Thyroid gland (tissue), 4 donors: ENCODE results near the gene IQGAP2. TPM values are rescaled to one million over a fixed set of nuclear protein-coding genes. Genes with fewer than 3 reads are reported as not detected.

ENCODE experiments used
- DNase-seq, 2 donors: peaks; one replicate each; pipeline ENCODE4 v3.0.0-alpha.2; 2019
- H3K27ac ChIP-seq, 3 donors: fragments of 200-600 bp; sonication (generic); 1 replicate in 2 of 3; 2 replicates in 1 of 3; pipeline ENCODE4 v1.5.1; 2016 to 2019; ENCODE audit warnings: mild to moderate bottlenecking in 1 of 3, moderate library complexity in 1 of 3
- H3K27me3 ChIP-seq: fragments of 200-600 bp; sonication (generic); one replicate; pipeline ENCODE4 v1.5.1; 2019
- H3K36me3 ChIP-seq, 2 donors: fragments of 200-600 bp; sonication (generic); one replicate each; pipeline ENCODE4 v1.5.1; 2016 to 2019
- H3K4me1 ChIP-seq, 2 donors: fragments of 200-600 bp; sonication (generic); one replicate each; pipeline ENCODE4 v1.5.1; 2017 to 2019
- H3K4me3 ChIP-seq, 3 donors: fragments of 200-600 bp; sonication (generic); replicated peaks in 1 of 3; 1 replicate in 2 of 3; 2 replicates in 1 of 3; pipeline ENCODE4 v1.5.1; 2016; ENCODE audit warnings: mild to moderate bottlenecking in 1 of 3
- H3K9me3 ChIP-seq: fragments of 200-600 bp; sonication (generic); one replicate; pipeline ENCODE4 v1.5.1; 2017
- CTCF ChIP-seq, 6 experiments: fragments of 200-600 bp in 3 of 6; fragments of 450-650 bp in 3 of 6; sonication (generic) in 3 of 6; IDR thresholded peaks; one replicate each; pipeline ENCODE4 v1.5.1; 2016 to 2019; ENCODE audit warnings: antibody characterized with exemption in 6 of 6, mild to moderate bottlenecking in 2 of 6, inconsistent platforms in 1 of 6, moderate library complexity in 1 of 6
- POLR2A ChIP-seq, 2 donors: fragments of 450-650 bp; IDR thresholded peaks; one replicate each; pipeline ENCODE4 v1.6.1; 2017; ENCODE audit warnings: antibody characterized with exemption in 2 of 2, mild to moderate bottlenecking in 2 of 2, moderate library complexity in 1 of 2
- WGBS, 2 donors: methylation state at CpG; one replicate each; pipeline ENCODE4 v1.1.5; 2017; 5-methylcytosine and 5-hydroxymethylcytosine counted together
- intact Hi-C: fragments of 100-400 bp; cut with DNase I; formaldehyde crosslinking; loops from one replicate; pipeline ENCODE4 v1.15.1; 2023
- total RNA-seq, 4 donors: library from RNA; depleted of rRNA; stranded (reverse); fragments of >200 nt; gene quantifications; one replicate each; pipeline ENCODE4 v1.2.3, GENCODE V29; 2016

Gene IQGAP2
- total RNA-seq, 4 donors from 2014 or later: 55.1 to 85.5 (median 64.0) TPM

GRCh38 chr5:76620166-76620565 lies 217.1 kb downstream of the IQGAP2 start:
- H3K36me3 ChIP-seq: no peaks in the 10 kb centered on the region
- H3K4me1 ChIP-seq: no peaks in the 10 kb centered on the region
- TF ChIP-seq CTCF (IDR thresholded peaks at IDR 0.05) (no peak), POLR2A (IDR thresholded peaks at IDR 0.05) (no peak)
- no peaks in the 10 kb centered on the region for H3K9me3 ChIP-seq
- 95% methylated on average over 5 of the region's 5 CpGs for WGBS, 2 donors
- H3K4me3 ChIP-seq: no peak overlapping the region
- H3K27me3 ChIP-seq: no peaks in the 10 kb centered on the region
- no peak for DNase-seq
- no peak overlapping the region for H3K27ac ChIP-seq
- intact Hi-C loops: no loop called here

- H3K4me3 ChIP-seq: no peak overlapping the region
- no peaks in the 10 kb centered on the region for H3K36me3 ChIP-seq
- intact Hi-C loops: no loop called here
- TF ChIP-seq POLR2A (IDR thresholded peaks at IDR 0.05): no peak
- no peak for TF ChIP-seq CTCF (IDR thresholded peaks at IDR 0.05)
- no peaks in the 10 kb centered on the region for H3K4me1 ChIP-seq
- WGBS, 2 donors: 89 to 95% methylated on average over 5 of the region's 5 CpGs
- H3K9me3 ChIP-seq: no peaks in the 10 kb centered on the region
- no peaks in the 10 kb centered on the region for H3K27me3 ChIP-seq
- DNase-seq: no peak
- no peak overlapping the region for H3K27ac ChIP-seq
Observed at GRCh38 chr5:76622076-76622475, 219.0 kb downstream of the IQGAP2 start.

- H3K4me3 ChIP-seq: no peak within 1 kb of the TSS
- peak; percentile 42 to 65 for DNase-seq
Observed at GRCh38 chr5:76622973-76623596, 220.0 kb downstream of the IQGAP2 start, which contains the start of gene F2RL2. Gene F2RL2 (minus strand): TSS chr5:76623403. CDS start chr5:76623230, 173 bp downstream.

GRCh38 chr5:76625087-76625815 lies 222.2 kb downstream of the IQGAP2 start:
- Histone ChIP-seq H3K36me3 (no peaks in the 10 kb centered on the region), H3K4me1 (no peaks in the 10 kb centered on the region), H3K27ac (no peak overlapping the region), H3K4me3 (no peak overlapping the region), H3K27me3 (no peaks in the 10 kb centered on the region), H3K9me3 (no peaks in the 10 kb centered on the region)
- intact Hi-C loops: no loop called here
- TF ChIP-seq CTCF (IDR thresholded peaks at IDR 0.05): no peak
- TF ChIP-seq POLR2A (IDR thresholded peaks at IDR 0.05): no peak
- DNase-seq: no peak
- WGBS, 2 donors: 70 to 72% methylated on average over 8 of the region's 8 CpGs

More at GRCh38 chr5:76622973-76623596, 220.0 kb downstream of the IQGAP2 start, which contains the start of gene F2RL2:
- no peak for TF ChIP-seq POLR2A (IDR thresholded peaks at IDR 0.05)
- no peak for TF ChIP-seq CTCF (IDR thresholded peaks at IDR 0.05)
- H3K9me3 ChIP-seq: no peaks in the 10 kb centered on the region
- no peaks in the 10 kb centered on the region for H3K27me3 ChIP-seq
- H3K27ac ChIP-seq: no peak within 1 kb of the TSS
- no peaks in the 10 kb centered on the region for H3K4me1 ChIP-seq
- WGBS, 2 donors: 18 to 26% methylated on average over 7 of the region's 7 CpGs
- H3K36me3 ChIP-seq: no peaks in the 10 kb centered on the region
- intact Hi-C loops: no loop called here

- Histone ChIP-seq H3K9me3 (no peaks in the 10 kb centered on the region), H3K4me1 (no peaks in the 10 kb centered on the region), H3K27ac (no peak overlapping the region), H3K36me3 (no peaks in the 10 kb centered on the region), H3K4me3 (no peak overlapping the region), H3K27me3 (no peaks in the 10 kb centered on the region)
- DNase-seq: no peak
- no peak for TF ChIP-seq CTCF (IDR thresholded peaks at IDR 0.05)
- no peak for TF ChIP-seq POLR2A (IDR thresholded peaks at IDR 0.05)
- intact Hi-C loops: no loop called here
- 85 to 87% methylated on average over 6 of the region's 6 CpGs for WGBS, 2 donors
Observed at GRCh38 chr5:76626738-76627137, 223.7 kb downstream of the IQGAP2 start.
